A549 (cell line): ENCODE results near the gene TMEM119. TPM values are rescaled to one million over a fixed set of nuclear protein-coding genes. Genes with fewer than 3 reads are reported as not detected.

Source experiments
- ATAC-seq, 2 experiments: fragments of 200-7000 bp in 1 of 2; fragments of >200 bp in 1 of 2; cut with Nextera tagmentation in 1 of 2; cut with Tn5 transposase in 1 of 2; 3 replicates each; pipeline versions ENCODE4 v1.8.0 to v1.9.1; 2018 to 2020; ENCODE audit warnings: mild to moderate bottlenecking in 1 of 2, moderate library complexity in 1 of 2
- CTCF ChIA-PET: fragments of 300-600 bp; sonication (Branson Sonifier 250); formaldehyde crosslinking; extraction: SDS; loops from one replicate; lab custom pipeline; 2021; ENCODE audit warnings: antibody characterized with exemption, inconsistent platforms; lab: Yijun Ruan, JAX
- POLR2A ChIA-PET: fragments of 350-600 bp; formaldehyde crosslinking; extraction: SDS; loops from one replicate; lab custom pipeline; 2021; ENCODE audit warnings: antibody characterized with exemption, inconsistent platforms; lab: Yijun Ruan, JAX
- DNase-seq, 2 experiments: peaks; one replicate each; pipeline versions ENCODE4 v3.0.0 to v3.0.0-alpha.2; 2011 to 2016; ENCODE audit warnings: low read depth in 1 of 2, low spot score in 1 of 2
- FAIRE-seq: peaks from 2 replicates; lab custom pipeline; 2011; peaks lifted over from hg19 to GRCh38; lab: Jason Lieb, UNC
- H3K27ac ChIP-seq, 2 experiments: fragments of >200 bp; sonication (Bioruptor Twin); formaldehyde crosslinking; 3 replicates each; pipeline ENCODE4 v1.5.1; 2016 to 2017
- H3K4me1 ChIP-seq: fragments of >200 bp; sonication (Bioruptor Twin); formaldehyde crosslinking; 3 replicates; pipeline ENCODE4 v1.6.1; 2016
- H3K4me2 ChIP-seq: fragments of >200 bp; sonication (Bioruptor Twin); formaldehyde crosslinking; 3 replicates; pipeline ENCODE4 v1.6.1; 2016
- H3K4me3 ChIP-seq: fragments of >200 bp; sonication (Bioruptor Twin); formaldehyde crosslinking; 3 replicates; pipeline ENCODE4 v1.5.1; 2016
- H3K9me3 ChIP-seq: fragments of >200 bp; sonication (Bioruptor Twin); formaldehyde crosslinking; 3 replicates; pipeline ENCODE4 v1.6.1; 2016
- ATOH8 ChIP-seq: fragments of 250-450 bp; sonication (Bioruptor Pico); IDR thresholded peaks from 2 replicates; pipeline ENCODE4 v1.5.0; 2020; ENCODE audit warnings: low read depth, mild to moderate bottlenecking, moderate library complexity
- CHD2 ChIP-seq: fragments of 150-350 bp; IDR thresholded peaks from 2 replicates; pipeline ENCODE4 v1.6.1; 2014; ENCODE audit warnings: low read length; ENCODE audit not compliant: partially characterized antibody
- HMGXB4 ChIP-seq: fragments of 250-450 bp; sonication (Bioruptor Pico); IDR thresholded peaks from 2 replicates; pipeline ENCODE4 v1.5.0; 2021; ENCODE audit warnings: mild to moderate bottlenecking, moderate library complexity, borderline replicate concordance
- HOXB5 ChIP-seq: fragments of 250-450 bp; sonication (Bioruptor Pico); IDR thresholded peaks from 2 replicates; pipeline ENCODE4 v1.5.0; 2020; ENCODE audit warnings: mild to moderate bottlenecking, moderate library complexity
- JUNB ChIP-seq: fragments of >200 bp; sonication (Bioruptor Twin); formaldehyde crosslinking; IDR thresholded peaks from 2 replicates; pipeline ENCODE4 v1.6.1; 2016
- MAFK ChIP-seq: fragments of 450-650 bp; IDR thresholded peaks from 2 replicates; pipeline ENCODE4 v1.6.1; 2014; ENCODE audit not compliant: partially characterized antibody
- MAX ChIP-seq: IDR thresholded peaks from 2 replicates; pipeline ENCODE4 v1.6.1; 2012
- MYC ChIP-seq: IDR thresholded peaks from 2 replicates; pipeline ENCODE4 v1.6.1; 2012; ENCODE audit warnings: mild to moderate bottlenecking, inconsistent platforms, low read length, improper control_type of control experiment, borderline replicate concordance
- POLR2A ChIP-seq: IDR thresholded peaks from 2 replicates; pipeline ENCODE4 v1.6.1; 2012; ENCODE audit warnings: mild to moderate bottlenecking, low read length
- RARB ChIP-seq: fragments of 250-450 bp; sonication (Bioruptor Pico); IDR thresholded peaks from 2 replicates; pipeline ENCODE4 v1.8.0; 2021; ENCODE audit warnings: mild to moderate bottlenecking, moderate library complexity
- RCOR1 ChIP-seq: fragments of 150-350 bp; IDR thresholded peaks from 2 replicates; pipeline ENCODE4 v1.6.1; 2014; ENCODE audit warnings: antibody characterized with exemption, low read length, low read depth
- REST ChIP-seq: fragments of 200-600 bp; sonication (generic); IDR thresholded peaks from 2 replicates; pipeline ENCODE4 v1.6.1; 2016; ENCODE audit warnings: antibody characterized with exemption, mild to moderate bottlenecking, moderate library complexity
- RNF2 ChIP-seq: fragments of 200-600 bp; sonication (generic); IDR thresholded peaks from 2 replicates; pipeline ENCODE4 v1.6.1; 2016; ENCODE audit warnings: low read depth, mild to moderate bottlenecking, antibody characterized with exemption, moderate library complexity, borderline replicate concordance
- TP53 ChIP-seq: fragments of 250-450 bp; sonication (Bioruptor Pico); IDR thresholded peaks from 2 replicates; pipeline ENCODE4 v1.5.0; 2021; ENCODE audit warnings: mild to moderate bottlenecking, moderate library complexity
- WGBS: methylation state at CpG from one replicate; pipeline ENCODE4 v1.1.6; 2017; ENCODE audit errors: missing lambda C conversion rate; 5-methylcytosine and 5-hydroxymethylcytosine counted together
- polyA plus RNA-seq, 4 experiments: library from polyadenylated mRNA; depleted of rRNA in 3 of 4; stranded (reverse); fragments of >200 nt; fragmentation: RNase III in 1 of 4; extraction: RNeasy Plus Mini Kit Qiagen cat#74134 plus additional on column Dnase treatment in 1 of 4; gene quantifications; 2 replicates in 3 of 4; 3 replicates in 1 of 4; pipeline ENCODE4 v1.2.3, GENCODE V29; 2011 to 2017
- TF ChIP-seq, protein P1 (sequence below): fragments of >200 bp; sonication (Bioruptor Twin); formaldehyde crosslinking; IDR thresholded peaks from 2 replicates; pipeline ENCODE4 v1.6.1; 2016

The TMEM119 gene
- polyA plus RNA-seq, 2 of the 4 experiments (the other 2 are of a cell fraction), result not detected

- POLR2A ChIA-PET, result no interaction called here
- no peak for ATAC-seq
- H3K4me1 ChIP-seq, result peaks cover 7% of the 10 kb centered on the region
- TF ChIP-seq RCOR1 (no peak), MYC (no peak), RARB (CRISPR knock-in tag) (no peak), MAFK (no peak), MAX (no peak), HOXB5 (CRISPR knock-in tag) (no peak), HMGXB4 (CRISPR knock-in tag) (no peak)
- TF ChIP-seq, all 56 proteins: peak for 0
- 67% methylated on average over 7 of the region's 8 CpGs for WGBS
- DNase-seq (no peak), FAIRE-seq (no peak)
- no peak overlapping the region for H3K4me2 ChIP-seq
- no peak overlapping the region for H3K4me3 ChIP-seq
- no peaks in the 10 kb centered on the region for H3K9me3 ChIP-seq
- H3K27ac ChIP-seq, result no peak overlapping the region
- CTCF ChIA-PET, result interaction anchor here (0.6 to 1.3 kb wide), 3 partner anchors 8 to 59 kb away, joined by 3 to 6 read pairs (median 4); no protein-coding TSS in a partner anchor
These were observed 25.7 kb upstream of the TMEM119 start for GRCh38 chr12:108623577-108623976.

GRCh38 chr12:108622921-108623514, 25.1 kb upstream of the TMEM119 start:
- Histone ChIP-seq H3K4me1 (peaks cover 4% of the 10 kb centered on the region), H3K4me2 (no peak overlapping the region), H3K27ac (peak overlapping the region in 1 of 2 experiments; percentile 7; a peak in 1 of 6 replicates), H3K4me3 (no peak overlapping the region), H3K9me3 (no peaks in the 10 kb centered on the region)
- ChIA-PET CTCF (interaction anchor here (0.6 to 20.7 kb wide), 5 partner anchors 7 to 57 kb away, joined by 3 to 533 read pairs (median 4); partner anchors contain the start of genes ISCU, SART3 and SELPLG), POLR2A (no interaction called here)
- no peak for ATAC-seq
- TF ChIP-seq, protein P1, sequence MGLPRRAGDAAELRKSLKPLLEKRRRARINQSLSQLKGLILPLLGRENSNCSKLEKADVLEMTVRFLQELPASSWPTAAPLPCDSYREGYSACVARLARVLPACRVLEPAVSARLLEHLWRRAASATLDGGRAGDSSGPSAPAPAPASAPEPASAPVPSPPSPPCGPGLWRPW, result no peak
- TF ChIP-seq REST (no peak), CHD2 (no peak), RCOR1 (no peak), RNF2 (no peak), ATOH8 (CRISPR knock-in tag) (no peak), TP53 (CRISPR knock-in tag) (no peak), POLR2A (no peak), JUNB (no peak), RARB (CRISPR knock-in tag) (no peak)
- FAIRE-seq, result no peak
- DNase-seq, result no peak
- WGBS, result 80% methylated on average over 12 of the region's 14 CpGs
